BLaER1 treated with 17β-estradiol and CSF1 and Interleukin-3, amounts not matched to agents 10 nM and 100 nM (cell line): ENCODE measurements around the gene CCDC180.

Experiments
- H3K27ac ChIP-seq, 11 experiments: shearing (Covaris generic); formaldehyde crosslinking; 2 replicates each; pipeline ENCODE4 v1.8.1; 2022
- H3K27me3 ChIP-seq, 11 experiments: shearing (Covaris generic); formaldehyde crosslinking; 2 replicates each; pipeline ENCODE4 v1.8.1; 2022
- H3K36me3 ChIP-seq, 11 experiments: shearing (Covaris generic); formaldehyde crosslinking; 2 replicates each; pipeline ENCODE4 v1.8.1; 2022
- H3K4me1 ChIP-seq, 10 experiments: shearing (Covaris generic); formaldehyde crosslinking; 2 replicates each; pipeline ENCODE4 v1.8.1; 2022
- H3K4me2 ChIP-seq, 11 experiments: shearing (Covaris generic); formaldehyde crosslinking; 2 replicates each; pipeline ENCODE4 v1.8.1; 2022
- H3K4me3 ChIP-seq, 10 experiments: shearing (Covaris generic); formaldehyde crosslinking; 2 replicates each; pipeline ENCODE4 v1.8.1; 2022
- H3K9ac ChIP-seq, 11 experiments: shearing (Covaris generic); formaldehyde crosslinking; 2 replicates each; pipeline ENCODE4 v1.8.1; 2022
- H3K9me3 ChIP-seq, 11 experiments: shearing (Covaris generic); formaldehyde crosslinking; replicated peaks in 1 of 11; 2 replicates each; pipeline ENCODE4 v1.8.1; 2022
- H4K20me1 ChIP-seq, 11 experiments: shearing (Covaris generic); formaldehyde crosslinking; 2 replicates each; pipeline ENCODE4 v1.8.1; 2022
- Cebpa-rat ChIP-seq, 11 experiments: shearing (Covaris generic); IDR thresholded peaks; 2 replicates each; pipeline ENCODE4 v1.8.1; 2022

Gene CCDC180

DNA sequence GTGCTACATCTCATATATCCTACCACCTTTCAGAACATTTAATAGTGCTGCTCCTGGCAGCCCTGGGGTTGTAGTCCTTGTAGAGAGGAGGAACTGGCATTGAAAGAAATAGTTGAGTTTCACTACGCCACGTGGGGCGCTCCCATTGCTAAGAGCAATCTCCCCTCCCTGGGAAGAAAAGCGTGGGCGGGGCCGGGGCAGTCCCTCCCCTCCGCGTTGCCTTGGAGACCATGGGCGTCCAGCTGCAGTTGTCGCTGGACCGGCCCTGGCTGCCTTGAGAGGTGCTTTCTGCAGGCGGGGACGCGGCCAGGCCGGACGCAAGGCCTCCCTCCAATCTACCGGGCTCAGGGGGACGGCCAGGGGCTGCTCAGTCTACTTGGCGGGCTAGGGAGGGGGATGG, 368 bp upstream of the CCDC180 start:
- Histone ChIP-seq H3K4me2 (no peak overlapping the region), H3K27ac (no peak overlapping the region), H3K36me3 (no peaks in the 10 kb centered on the region), H3K9me3 (peaks cover 0 to 8% (median 0%) of the 10 kb centered on the region in 11 experiments; a peak in 5 of 22 replicates), H3K4me3 (no peak overlapping the region), H4K20me1 (no peaks in the 10 kb centered on the region), H3K4me1 (no peaks in the 10 kb centered on the region), H3K9ac (no peak overlapping the region), H3K27me3 (no peaks in the 10 kb centered on the region)
- TF ChIP-seq Cebpa-rat (IDR thresholded peaks at IDR 0.05), result no peak

DNA sequence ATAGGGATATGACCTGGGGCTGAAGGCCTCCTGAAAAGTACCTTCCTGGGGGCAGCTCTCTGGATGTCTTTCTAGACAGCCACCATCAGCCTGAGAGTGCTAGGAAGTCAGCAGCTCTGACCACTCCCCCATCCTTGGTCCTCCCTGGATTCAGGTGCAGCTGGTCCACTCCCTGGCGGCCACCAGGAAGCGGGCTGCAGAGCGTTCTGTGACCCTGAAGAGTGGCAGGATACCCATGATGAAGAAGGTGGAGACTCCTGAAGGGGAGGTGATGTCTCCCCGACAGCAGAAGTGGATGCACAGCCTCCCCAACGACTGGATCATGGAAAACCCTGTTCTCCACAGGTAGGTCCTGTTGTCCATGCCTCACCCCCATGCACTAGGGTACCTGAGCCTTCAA, 1.8 kb downstream of the CCDC180 start:
- Histone ChIP-seq H3K27me3 (no peaks in the 10 kb centered on the region), H3K4me3 (no peak overlapping the region), H4K20me1 (no peaks in the 10 kb centered on the region), H3K4me2 (no peak overlapping the region), H3K36me3 (no peaks in the 10 kb centered on the region), H3K4me1 (no peaks in the 10 kb centered on the region), H3K27ac (no peak overlapping the region), H3K9ac (no peak overlapping the region), H3K9me3 (peaks cover 0 to 8% (median 0%) of the 10 kb centered on the region in 11 experiments; a peak in 4 of 22 replicates)
- TF ChIP-seq Cebpa-rat (IDR thresholded peaks at IDR 0.05), result no peak

DNA sequence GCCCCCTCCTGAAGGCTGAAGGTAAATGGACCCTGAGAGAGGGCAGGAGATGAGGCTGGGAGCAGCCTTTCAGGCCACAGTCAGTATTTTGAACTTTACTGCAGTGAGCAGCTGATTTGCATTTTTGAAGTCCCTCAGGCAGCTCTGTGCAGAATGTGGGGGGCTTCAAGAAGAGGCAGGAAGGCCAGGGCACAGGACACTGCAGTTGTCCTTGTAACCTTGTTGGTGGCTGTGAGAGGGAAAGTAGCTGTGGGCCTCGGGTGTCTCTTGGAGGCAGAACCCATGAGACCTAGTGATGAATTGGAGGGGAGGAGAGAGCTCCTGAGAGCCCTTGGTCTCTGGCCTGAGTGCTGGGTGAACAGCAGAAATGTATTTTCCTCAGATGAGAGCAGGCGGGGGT, 2.6 kb downstream of the CCDC180 start:
- Histone ChIP-seq H3K36me3 (no peaks in the 10 kb centered on the region), H3K9ac (no peak overlapping the region), H3K4me2 (no peak overlapping the region), H3K9me3 (peaks cover 0 to 8% (median 0%) of the 10 kb centered on the region in 11 experiments; a peak in 4 of 22 replicates), H3K27me3 (no peaks in the 10 kb centered on the region), H3K4me3 (no peak overlapping the region), H3K27ac (no peak overlapping the region), H4K20me1 (no peaks in the 10 kb centered on the region), H3K4me1 (no peaks in the 10 kb centered on the region)
- no peak for TF ChIP-seq Cebpa-rat (IDR thresholded peaks at IDR 0.05)

DNA sequence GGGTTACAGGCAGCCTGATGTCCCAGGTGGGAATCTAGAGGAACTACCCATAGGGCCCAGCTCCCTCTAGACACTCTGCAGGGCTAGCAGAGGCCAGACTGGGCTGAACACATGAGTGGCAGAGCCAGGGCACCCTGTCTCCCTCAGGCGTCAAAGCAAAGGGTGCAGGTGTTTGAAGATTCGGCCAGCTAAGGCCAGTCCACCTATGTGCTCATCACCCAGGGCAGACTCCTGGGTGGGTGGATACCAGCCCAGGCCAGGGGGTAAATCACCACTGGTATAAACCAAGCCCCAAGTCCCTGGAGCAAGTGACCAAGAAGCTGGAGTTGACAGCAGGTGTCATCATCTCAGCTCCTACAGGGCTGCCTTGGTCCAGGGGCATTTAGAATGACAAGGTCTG, 3.4 kb downstream of the CCDC180 start:
- Histone ChIP-seq H4K20me1 (no peaks in the 10 kb centered on the region), H3K4me3 (no peak overlapping the region), H3K4me2 (no peak overlapping the region), H3K36me3 (no peaks in the 10 kb centered on the region), H3K4me1 (no peaks in the 10 kb centered on the region), H3K9me3 (peaks cover 0 to 8% (median 0%) of the 10 kb centered on the region in 11 experiments; a peak in 4 of 22 replicates), H3K9ac (no peak overlapping the region), H3K27ac (no peak overlapping the region), H3K27me3 (no peaks in the 10 kb centered on the region)
- TF ChIP-seq Cebpa-rat (IDR thresholded peaks at IDR 0.05), result no peak

DNA sequence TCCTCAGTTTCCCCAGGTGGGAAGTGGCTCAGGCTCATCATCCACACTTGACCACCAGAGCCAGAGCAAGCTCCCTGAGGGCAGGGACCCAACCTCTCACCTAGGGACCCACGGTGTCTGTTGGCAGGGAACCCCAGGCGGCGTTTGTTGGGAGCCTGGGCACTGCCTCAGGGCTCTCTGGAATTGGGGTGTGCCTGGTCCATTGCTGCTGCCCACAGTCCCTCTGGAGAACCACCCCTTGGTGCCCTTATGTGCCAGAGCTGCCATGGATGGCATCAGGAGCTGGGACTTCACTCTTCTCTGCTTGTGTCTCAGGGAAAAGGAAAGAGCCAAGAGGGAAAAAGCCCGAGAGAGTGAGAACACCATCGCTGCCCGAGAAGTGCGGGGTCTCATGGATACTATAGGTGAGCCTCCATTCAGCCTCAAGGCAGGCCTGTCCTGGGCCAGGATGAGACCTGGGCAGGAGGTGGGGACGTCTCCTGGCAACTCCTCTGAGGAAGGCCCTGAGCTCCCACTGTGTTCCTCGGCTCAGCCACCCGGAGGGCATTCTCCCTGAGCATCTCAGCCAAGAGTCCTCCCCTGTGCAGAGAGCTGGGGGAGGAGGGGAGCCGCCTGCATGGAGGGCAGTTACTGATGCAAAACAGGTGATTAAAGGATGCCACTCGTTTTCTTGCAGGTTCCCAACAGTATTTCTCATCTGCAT, 4.5 kb downstream of the CCDC180 start:
- Histone ChIP-seq H4K20me1 (no peaks in the 10 kb centered on the region), H3K36me3 (no peaks in the 10 kb centered on the region)

DNA sequence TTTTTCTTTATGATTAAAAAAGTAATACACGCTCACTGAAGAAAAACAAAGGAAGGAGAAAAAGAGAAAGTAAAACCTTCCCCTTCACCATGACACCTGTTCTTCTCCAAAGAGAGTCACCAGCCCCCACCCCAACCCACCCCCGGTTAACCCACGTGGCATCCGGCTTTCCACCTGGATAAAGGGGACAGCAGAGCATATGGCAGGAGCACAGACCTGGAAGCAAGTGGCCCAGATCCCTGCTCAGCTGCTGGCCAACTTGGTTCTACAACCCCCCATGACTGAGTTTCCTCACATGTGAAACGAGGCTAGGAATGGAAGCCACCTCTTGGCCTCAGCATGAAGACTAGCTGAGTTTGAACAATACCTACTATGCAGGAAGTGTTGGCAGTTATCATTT, 5.1 kb downstream of the CCDC180 start:
- H3K4me1 ChIP-seq, result no peaks in the 10 kb centered on the region
- no peak overlapping the region; a peak in 3 of 22 replicates for H3K4me2 ChIP-seq
- no peak overlapping the region for H3K9ac ChIP-seq
- no peak for TF ChIP-seq Cebpa-rat (IDR thresholded peaks at IDR 0.05)
- H3K36me3 ChIP-seq, result no peaks in the 10 kb centered on the region
- H3K27me3 ChIP-seq, result no peaks in the 10 kb centered on the region
- H4K20me1 ChIP-seq, result no peaks in the 10 kb centered on the region
- H3K27ac ChIP-seq, result no peak overlapping the region
- no peak overlapping the region for H3K4me3 ChIP-seq
- H3K9me3 ChIP-seq, result peaks cover 0 to 2% (median 0%) of the 10 kb centered on the region in 11 experiments; a peak in 2 of 22 replicates

More for the DNA sequence above, 4.5 kb downstream of the CCDC180 start:
- Histone ChIP-seq H3K4me2 (no peak overlapping the region; a peak in 3 of 22 replicates), H3K9ac (no peak overlapping the region), H3K9me3 (peaks cover 0 to 8% (median 0%) of the 10 kb centered on the region in 11 experiments; a peak in 4 of 22 replicates), H3K4me1 (no peaks in the 10 kb centered on the region), H3K4me3 (no peak overlapping the region), H3K27ac (no peak overlapping the region), H3K27me3 (no peaks in the 10 kb centered on the region)
- no peak for TF ChIP-seq Cebpa-rat (IDR thresholded peaks at IDR 0.05)

DNA sequence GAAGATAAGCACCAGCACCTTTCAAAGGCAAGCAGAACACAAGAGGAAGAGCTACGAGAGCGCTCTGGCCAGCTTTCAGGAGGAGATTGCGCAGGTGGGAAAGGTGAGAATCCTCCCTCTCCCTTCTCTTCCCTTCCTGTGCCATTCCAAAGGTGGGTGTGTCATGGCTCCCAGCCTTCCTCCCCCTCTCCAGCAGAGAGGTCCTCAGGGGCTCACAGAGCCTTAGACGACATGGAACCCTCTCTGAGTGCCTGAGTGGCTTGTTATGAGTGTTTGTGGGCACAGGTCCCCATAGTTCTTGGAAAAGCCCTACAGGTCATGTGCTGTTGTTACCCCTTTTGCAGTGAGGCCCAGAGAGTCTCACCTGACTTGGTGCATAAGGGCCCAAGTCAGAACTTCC, 5.8 kb downstream of the CCDC180 start:
- no peak for TF ChIP-seq Cebpa-rat (IDR thresholded peaks at IDR 0.05)
- H3K4me2 ChIP-seq, result no peak overlapping the region
- H3K9ac ChIP-seq, result no peak overlapping the region

DNA sequence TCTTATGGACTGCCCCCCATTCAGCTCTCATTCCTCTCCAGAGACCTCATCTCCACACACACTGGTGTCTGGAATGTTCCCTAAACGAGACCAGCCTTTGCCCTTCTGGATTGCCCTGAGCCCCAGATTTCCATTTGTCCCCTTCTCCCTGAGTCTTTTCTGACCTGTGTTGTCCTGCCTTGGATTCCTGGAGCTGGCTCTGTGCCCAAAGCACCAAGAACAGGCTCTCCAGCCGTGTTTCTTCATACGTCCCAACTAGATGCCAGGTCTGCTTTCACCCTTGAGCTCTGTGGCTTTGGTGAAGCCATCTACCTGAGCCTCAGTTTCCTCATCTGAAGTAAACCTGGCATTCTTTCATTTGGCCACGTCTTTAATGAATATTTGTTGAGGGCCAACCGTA, 6.3 kb downstream of the CCDC180 start:
- no peaks in the 10 kb centered on the region for H3K36me3 ChIP-seq
- peaks cover 0 to 5% (median 0%) of the 10 kb centered on the region in 10 experiments; a peak in 4 of 20 replicates for H3K4me1 ChIP-seq
- H3K27me3 ChIP-seq, result no peaks in the 10 kb centered on the region
- no peak overlapping the region for H3K9ac ChIP-seq
- no peak for TF ChIP-seq Cebpa-rat (IDR thresholded peaks at IDR 0.05)
- no peak overlapping the region for H3K4me2 ChIP-seq
- no peak overlapping the region for H3K4me3 ChIP-seq
- peaks cover 0 to 5% (median 0%) of the 10 kb centered on the region in 11 experiments; a peak in 4 of 22 replicates for H3K9me3 ChIP-seq
- H3K27ac ChIP-seq, result no peak overlapping the region
- H4K20me1 ChIP-seq, result no peaks in the 10 kb centered on the region

More for the DNA sequence above, 5.8 kb downstream of the CCDC180 start:
- H4K20me1 ChIP-seq, result no peaks in the 10 kb centered on the region
- H3K36me3 ChIP-seq, result no peaks in the 10 kb centered on the region
- H3K4me3 ChIP-seq, result no peak overlapping the region
- H3K4me1 ChIP-seq, result no peaks in the 10 kb centered on the region
- H3K27me3 ChIP-seq, result no peaks in the 10 kb centered on the region
- no peak overlapping the region for H3K27ac ChIP-seq
- 0 out of 22 replicates have a peak, but pooled peaks cover 0 to under 1% (median 0%) of the 10 kb centered on the region in 11 experiments for H3K9me3 ChIP-seq

DNA sequence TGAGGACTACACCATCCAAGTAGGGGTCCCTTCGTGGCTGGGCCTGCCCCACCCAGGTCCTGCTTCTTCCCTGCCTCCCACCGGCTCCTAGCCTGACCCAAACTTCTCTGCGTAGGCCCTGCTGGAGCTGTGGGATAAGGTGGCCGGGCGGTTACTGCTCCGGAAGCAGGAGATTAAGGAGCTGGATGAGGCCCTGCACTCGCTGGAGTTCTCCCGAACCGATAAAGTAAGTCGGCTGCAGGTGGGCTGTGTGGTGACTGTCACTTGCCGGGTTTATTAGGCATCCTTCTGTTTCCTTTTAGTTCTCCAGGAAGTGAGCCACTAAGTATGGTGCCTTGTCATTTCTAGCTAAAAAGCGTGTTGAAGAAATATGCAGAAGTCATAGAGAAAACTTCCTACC, 7.0 kb downstream of the CCDC180 start:
- Histone ChIP-seq H3K9ac (no peak overlapping the region), H3K27ac (no peak overlapping the region), H3K4me2 (no peak overlapping the region), H3K9me3 (peaks cover 0 to 12% (median under 1%) of the 10 kb centered on the region in 11 experiments; a peak in 11 of 22 replicates), H3K36me3 (no peaks in the 10 kb centered on the region), H4K20me1 (no peaks in the 10 kb centered on the region), H3K27me3 (no peaks in the 10 kb centered on the region), H3K4me3 (no peak overlapping the region), H3K4me1 (peaks cover 0 to 12% (median 5%) of the 10 kb centered on the region in 10 experiments; a peak in 8 of 20 replicates)
- TF ChIP-seq Cebpa-rat (IDR thresholded peaks at IDR 0.05), result no peak

DNA sequence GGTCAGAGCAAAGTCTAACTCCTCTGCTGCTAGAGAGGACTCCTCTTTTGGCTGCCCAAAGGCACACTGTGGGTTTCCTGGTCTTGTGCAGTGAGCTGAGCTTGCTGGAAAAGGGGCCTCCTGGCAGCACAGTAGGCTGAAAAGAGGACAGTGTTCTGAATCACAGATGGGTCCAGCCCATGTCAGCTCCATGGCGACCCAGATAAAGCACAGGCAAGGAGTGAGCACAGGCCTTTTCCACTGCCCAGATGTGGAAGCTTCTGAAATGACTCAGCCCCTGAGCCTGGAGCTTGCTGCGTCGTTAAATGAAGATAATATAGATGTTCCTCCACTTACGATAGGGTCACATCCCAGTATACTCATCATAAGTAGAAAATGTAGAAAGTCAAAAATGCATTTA, 8.1 kb downstream of the CCDC180 start:
- Histone ChIP-seq H3K4me3 (no peak overlapping the region), H3K27me3 (no peaks in the 10 kb centered on the region), H3K36me3 (no peaks in the 10 kb centered on the region), H3K4me2 (no peak overlapping the region), H3K9ac (no peak overlapping the region), H3K27ac (no peak overlapping the region), H3K9me3 (peaks cover 6 to 23% (median 11%) of the 10 kb centered on the region in 11 experiments; a peak in 20 of 22 replicates), H3K4me1 (peaks cover 0 to 18% (median 9%) of the 10 kb centered on the region in 10 experiments; a peak in 8 of 20 replicates), H4K20me1 (no peaks in the 10 kb centered on the region)
- no peak for TF ChIP-seq Cebpa-rat (IDR thresholded peaks at IDR 0.05)
